Testis (tissue), 3 donors: Measurements from ENCODE around the gene CUL5. TPM values are rescaled to one million over a fixed set of nuclear protein-coding genes. Genes with fewer than 3 reads are reported as not detected.

Experiments used
- DNase-seq: peaks from one replicate; pipeline ENCODE4 v3.0.0-alpha.2; 2019
- H3K27ac ChIP-seq, 2 donors: fragments of 200-600 bp; sonication (generic); one replicate each; pipeline ENCODE4 v1.5.1; 2019
- H3K27me3 ChIP-seq: fragments of 200-600 bp; sonication (generic); one replicate; pipeline ENCODE4 v1.5.1; 2019
- H3K36me3 ChIP-seq: fragments of 200-600 bp; sonication (generic); one replicate; pipeline ENCODE4 v1.5.1; 2017; ENCODE audit warnings: low read depth; ENCODE audit errors: missing control alignments
- H3K4me1 ChIP-seq: fragments of 200-600 bp; sonication (generic); one replicate; pipeline ENCODE4 v1.5.1; 2019
- H3K4me3 ChIP-seq, 2 donors: fragments of 200-600 bp; sonication (generic); one replicate each; pipeline ENCODE4 v1.5.1; 2017 to 2019
- H3K9me3 ChIP-seq: fragments of 200-600 bp; sonication (generic); one replicate; pipeline ENCODE4 v1.5.1; 2017
- POLR2A ChIP-seq: fragments of 450-650 bp; IDR thresholded peaks from one replicate; pipeline ENCODE4 v1.6.1; 2017; ENCODE audit warnings: antibody characterized with exemption, mild to moderate bottlenecking, moderate library complexity
- WGBS, 2 donors: methylation state at CpG; one replicate each; pipeline ENCODE4 v1.1.5; 2018; 5-methylcytosine and 5-hydroxymethylcytosine counted together
- intact Hi-C: fragments of 100-400 bp; cut with DNase I; formaldehyde crosslinking; loops from one replicate; pipeline ENCODE4 v1.15.1; 2023; ENCODE audit warnings: low total_unique reads
- polyA plus RNA-seq: library from polyadenylated mRNA; stranded (reverse); fragments of 350-450 nt; fragmentation: Illumina TruSeq; extraction: RNeasy Lipid Tissue Mini Kit (QIAGEN cat#74804); gene quantifications from one replicate; pipeline ENCODE4 v1.2.3, GENCODE V29; 2014; ENCODE audit warnings: low read depth, low replicate concordance; ENCODE audit not compliant: insufficient read depth
- total RNA-seq, 2 donors: library from RNA; depleted of rRNA; stranded (reverse); fragments of >200 nt; gene quantifications; one replicate each; pipeline ENCODE4 v1.2.3, GENCODE V29; 2016
- TF ChIP-seq, protein P1 (sequence below), 3 experiments: fragments of 450-650 bp in 2 of 3; fragments of 200-600 bp in 1 of 3; sonication (generic) in 1 of 3; IDR thresholded peaks; one replicate each; pipeline ENCODE4 v1.5.1; 2016 to 2019; ENCODE audit warnings: antibody characterized with exemption in 3 of 3, mild to moderate bottlenecking in 2 of 3, moderate library complexity in 1 of 3

The CUL5 gene
- total and polyA plus RNA-seq, 3 donors from 2014 or later: 9.5 to 34.6 (median 31.2) TPM

DNA sequence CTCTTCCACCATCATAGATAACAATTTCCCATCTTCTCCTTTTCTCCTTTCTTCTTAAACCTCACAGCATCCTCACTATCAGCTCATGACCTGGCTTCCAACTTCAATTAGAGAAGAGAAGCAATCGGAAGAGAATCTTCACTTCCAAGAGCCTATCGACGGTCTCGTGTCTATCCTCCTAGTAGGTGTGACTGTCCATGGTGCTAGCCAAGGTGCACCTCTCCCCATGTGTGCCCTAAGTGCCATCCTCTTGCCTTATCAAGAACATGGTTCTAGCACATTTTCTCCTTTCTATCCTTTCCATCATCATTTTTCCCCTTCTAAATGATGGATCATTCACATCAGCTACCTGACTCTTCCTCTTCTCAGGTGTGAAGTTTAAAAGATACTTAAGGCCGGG lies 5.1 kb upstream of the CUL5 start:
- Histone ChIP-seq H3K27me3 (no peaks in the 10 kb centered on the region), H3K36me3 (no peaks in the 10 kb centered on the region), H3K4me3 (no peak overlapping the region), H3K4me1 (no peaks in the 10 kb centered on the region), H3K27ac (no peak overlapping the region), H3K9me3 (no peaks in the 10 kb centered on the region)
- intact Hi-C loops: no loop called here
- TF ChIP-seq POLR2A: no peak
- TF ChIP-seq, protein P1, sequence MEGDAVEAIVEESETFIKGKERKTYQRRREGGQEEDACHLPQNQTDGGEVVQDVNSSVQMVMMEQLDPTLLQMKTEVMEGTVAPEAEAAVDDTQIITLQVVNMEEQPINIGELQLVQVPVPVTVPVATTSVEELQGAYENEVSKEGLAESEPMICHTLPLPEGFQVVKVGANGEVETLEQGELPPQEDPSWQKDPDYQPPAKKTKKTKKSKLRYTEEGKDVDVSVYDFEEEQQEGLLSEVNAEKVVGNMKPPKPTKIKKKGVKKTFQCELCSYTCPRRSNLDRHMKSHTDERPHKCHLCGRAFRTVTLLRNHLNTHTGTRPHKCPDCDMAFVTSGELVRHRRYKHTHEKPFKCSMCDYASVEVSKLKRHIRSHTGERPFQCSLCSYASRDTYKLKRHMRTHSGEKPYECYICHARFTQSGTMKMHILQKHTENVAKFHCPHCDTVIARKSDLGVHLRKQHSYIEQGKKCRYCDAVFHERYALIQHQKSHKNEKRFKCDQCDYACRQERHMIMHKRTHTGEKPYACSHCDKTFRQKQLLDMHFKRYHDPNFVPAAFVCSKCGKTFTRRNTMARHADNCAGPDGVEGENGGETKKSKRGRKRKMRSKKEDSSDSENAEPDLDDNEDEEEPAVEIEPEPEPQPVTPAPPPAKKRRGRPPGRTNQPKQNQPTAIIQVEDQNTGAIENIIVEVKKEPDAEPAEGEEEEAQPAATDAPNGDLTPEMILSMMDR (IDR thresholded peaks at IDR 0.05): no peak
- DNase-seq: no peak
- 75 to 91% methylated on average over 5 of the region's 5 CpGs for WGBS, 2 donors

DNA sequence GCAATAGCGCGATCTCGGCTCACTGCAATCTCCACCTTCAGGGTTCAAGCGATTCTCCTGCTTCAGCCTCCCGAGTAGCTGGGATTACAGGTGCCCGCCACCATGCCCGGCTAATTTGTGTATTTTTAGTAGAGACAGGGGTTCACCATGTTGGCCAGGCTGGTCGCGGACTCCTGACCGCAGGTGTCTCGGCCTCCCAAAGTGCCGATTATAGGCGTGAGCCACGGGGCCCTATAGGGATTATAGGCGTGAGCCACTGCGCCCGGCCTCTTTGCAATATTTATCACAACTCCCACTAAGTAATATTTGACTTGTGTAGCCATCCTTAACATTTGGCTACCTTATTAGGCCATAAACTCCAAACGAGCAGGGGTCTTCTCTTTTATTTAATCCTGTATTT lies 879 bp upstream of the CUL5 start:
- WGBS, 2 donors: 48 to 76% methylated on average over 18 of the region's 18 CpGs
- H3K9me3 ChIP-seq: no peaks in the 10 kb centered on the region

DNA sequence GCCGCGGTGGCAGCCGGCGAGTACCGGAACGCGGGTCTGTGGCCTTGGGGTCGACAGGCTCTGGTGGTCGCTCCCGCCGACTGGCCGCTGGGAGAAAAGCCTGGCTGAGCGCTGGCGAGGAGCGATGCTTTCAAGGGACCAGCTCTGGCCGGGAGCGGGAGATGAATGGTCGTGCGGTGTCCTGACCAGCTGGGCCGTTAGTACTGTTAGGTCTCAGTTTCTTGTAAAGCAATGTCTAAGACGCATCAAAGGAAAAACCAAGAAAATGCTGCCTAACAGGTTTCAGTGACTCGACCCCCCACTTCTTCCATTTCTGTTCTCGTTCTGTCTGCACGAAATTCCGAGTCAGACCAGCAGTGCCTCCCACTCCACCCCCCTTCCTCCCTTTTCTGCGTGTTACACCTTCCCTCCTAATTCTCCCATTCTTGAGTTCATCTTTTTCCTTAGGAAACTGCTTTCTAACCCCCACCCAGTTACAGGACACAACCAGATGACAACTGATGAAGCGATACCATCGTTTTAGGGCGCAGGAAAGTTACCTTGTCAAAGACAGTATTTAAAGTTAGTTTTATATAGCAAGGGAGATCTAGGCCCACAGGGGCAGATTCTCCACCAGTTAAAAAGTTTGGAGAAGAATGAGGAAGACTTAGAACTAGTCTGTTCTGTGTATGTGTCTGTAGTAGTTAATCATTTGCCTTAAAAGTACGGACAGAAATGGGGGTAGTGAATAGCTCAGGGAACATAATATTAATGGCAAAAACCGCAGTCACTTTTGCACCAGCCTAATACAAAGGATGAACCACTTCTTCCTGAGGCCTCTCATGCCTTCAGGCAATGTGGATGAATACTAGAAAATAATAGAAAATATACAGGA lies 1.0 kb downstream of the CUL5 start:
- DNase-seq: no peak
- Histone ChIP-seq H3K27ac (peak overlapping the region; percentile 94 to 98), H3K4me3 (peak overlapping the region; percentile 96 to 97), H3K27me3 (no peaks in the 10 kb centered on the region), H3K4me1 (peaks cover 19% of the 10 kb centered on the region), H3K9me3 (no peaks in the 10 kb centered on the region), H3K36me3 (no peaks in the 10 kb centered on the region)
- intact Hi-C loops: no loop called here
- 3 to 5% methylated on average over 12 to 31 of the region's 31 CpGs for WGBS, 2 donors
- no peak for TF ChIP-seq POLR2A
- TF ChIP-seq, protein P1 (IDR thresholded peaks at IDR 0.05): no peak

More for the DNA sequence above, 879 bp upstream of the CUL5 start:
- Histone ChIP-seq H3K27me3 (no peaks in the 10 kb centered on the region), H3K36me3 (no peaks in the 10 kb centered on the region), H3K4me3 (peak overlapping the region in 1 of 2 donors; percentile 96), H3K27ac (no peak overlapping the region), H3K4me1 (peaks cover 19% of the 10 kb centered on the region)
- TF ChIP-seq POLR2A: no peak
- TF ChIP-seq, protein P1 (IDR thresholded peaks at IDR 0.05): no peak
- intact Hi-C loops: no loop called here
- no peak for DNase-seq

DNA sequence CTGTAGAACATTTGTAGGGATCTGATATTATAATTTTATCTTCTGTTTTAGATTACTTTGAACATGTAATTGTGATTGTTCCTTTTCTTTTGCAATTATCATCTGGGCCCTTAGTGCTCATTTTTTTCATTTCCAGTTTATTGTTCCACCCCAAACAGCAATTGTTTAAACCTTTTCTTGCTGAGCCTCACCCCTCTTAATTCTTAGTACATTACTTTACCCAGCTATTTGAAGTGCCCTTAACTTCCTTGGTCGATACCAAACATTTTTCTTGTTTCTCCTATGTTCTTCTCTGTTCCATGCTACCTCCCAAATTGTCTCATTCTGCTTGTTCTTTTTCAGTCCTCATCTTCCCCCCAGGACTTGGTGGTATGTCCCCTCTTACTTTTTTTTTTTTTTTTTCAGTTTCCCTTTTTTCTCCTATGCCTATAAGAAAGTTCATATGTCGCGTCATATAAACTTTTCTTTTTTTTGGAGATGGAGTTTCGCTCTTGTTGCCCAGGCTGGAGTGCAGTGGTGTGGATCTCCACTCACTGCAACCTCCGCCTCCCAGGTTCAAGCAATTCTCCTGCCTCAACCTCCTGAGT lies 3.5 kb downstream of the CUL5 start:
- WGBS, 2 donors: 91 to 95% methylated on average over 5 of the region's 5 CpGs
- Histone ChIP-seq H3K36me3 (no peaks in the 10 kb centered on the region), H3K27ac (no peak overlapping the region), H3K4me1 (peaks cover 19% of the 10 kb centered on the region), H3K27me3 (no peaks in the 10 kb centered on the region), H3K9me3 (no peaks in the 10 kb centered on the region), H3K4me3 (no peak overlapping the region)
- no peak for DNase-seq
- TF ChIP-seq POLR2A: no peak
- TF ChIP-seq, protein P1 (IDR thresholded peaks at IDR 0.05): no peak
- intact Hi-C loops: no loop called here
